ENCODE data around the gene PHF21B. TPM values are rescaled to one million over a fixed set of nuclear protein-coding genes. Genes with fewer than 3 reads are reported as not detected.

Gene PHF21B
- total and polyA plus RNA-seq, 2 of the 8 experiments (the other 6 are each of a cell fraction or from before 2014, with no cell fraction given): 19.3 to 68.1 TPM

DNA sequence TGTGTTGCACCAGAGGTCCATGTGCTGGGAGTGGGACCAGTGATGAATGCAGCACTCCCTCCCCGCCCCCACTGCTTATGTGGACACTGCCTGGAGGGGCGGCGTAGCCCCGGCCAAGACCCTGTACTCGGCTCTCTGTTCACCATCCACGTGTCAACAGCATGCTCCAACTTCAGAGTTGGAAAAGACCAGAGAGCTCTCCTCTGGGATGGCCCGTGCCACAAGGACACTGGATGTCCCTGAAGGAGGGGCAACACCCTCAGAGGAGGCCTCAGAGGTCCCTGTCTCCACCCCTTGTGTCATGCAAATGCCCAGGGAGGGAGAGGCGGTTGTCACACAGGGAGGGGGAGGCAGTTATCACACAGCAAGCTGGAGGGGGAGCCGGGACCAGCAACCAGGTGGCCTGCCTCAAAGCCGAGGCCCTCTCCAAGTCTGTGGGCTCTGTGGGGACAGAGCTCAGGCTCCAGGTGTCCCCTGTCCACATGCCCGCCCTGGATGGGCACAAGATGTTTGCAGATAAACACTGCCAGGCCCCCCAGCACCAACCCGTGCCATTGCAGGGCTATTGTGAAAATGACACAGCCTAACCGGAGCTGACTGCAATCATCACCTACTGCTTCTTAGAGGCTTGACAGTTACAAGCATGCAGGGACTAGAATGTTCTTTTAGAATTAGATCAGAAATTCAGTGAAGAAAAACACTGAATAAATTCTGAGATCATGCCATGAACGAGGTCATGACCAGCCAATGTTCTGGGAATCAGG, 121.1 kb downstream of the PHF21B start:
- Histone ChIP-seq H2AFZ (ENCODE audit: low read length) (no peak overlapping the region), H4K8ac (ENCODE audit: extremely low read depth, insufficient read depth, low read length) (no peak overlapping the region), H3K23ac (ENCODE audit: insufficient read length) (no peak overlapping the region), H3K56ac (replicated peaks; ENCODE audit: insufficient read length, low read depth, low read length) (no peak overlapping the region), H3K4me3 (ENCODE audit: extremely low read depth in 1 of 4, insufficient read depth in 2 of 4, low read depth in 3 of 4, low read length in 4 of 4) (no peak overlapping the region), H4K5ac (ENCODE audit: insufficient read length, low read depth, low read length) (no peak overlapping the region), H2AK5ac (ENCODE audit: low read depth, low read length) (no peak overlapping the region), H2BK120ac (replicated peaks; ENCODE audit: low read depth, low read length) (no peak overlapping the region), H3K4me1 (replicated peaks in 1 of 4; ENCODE audit: control insufficient read depth in 3 of 4, insufficient read depth in 4 of 4, low read length in 3 of 4) (peaks cover 0 to 13% (median 9%) of the 10 kb centered on the region in 4 experiments; a peak in 5 of 7 replicates), H3K9ac (replicated peaks in 1 of 4; ENCODE audit: extremely low read depth in 1 of 4, low read depth in 3 of 4, low read length in 3 of 4) (no peak overlapping the region), H3K79me2 (ENCODE audit: control insufficient read depth in 1 of 2, insufficient read depth in 2 of 2, low read length in 2 of 2) (no peaks in the 10 kb centered on the region), H3K4ac (replicated peaks; ENCODE audit: insufficient read length, low read depth, low read length) (no peak overlapping the region), H2BK12ac (ENCODE audit: low read depth, low read length) (no peak overlapping the region), H4K91ac (replicated peaks; ENCODE audit: insufficient read length, low read length) (no peak overlapping the region), H3K36me3 (ENCODE audit: control insufficient read depth in 2 of 4, insufficient read depth in 4 of 4, low read length in 3 of 4) (peaks cover 10 to 29% (median 20%) of the 10 kb centered on the region in 4 experiments; a peak in 7 of 8 replicates), H2BK5ac (ENCODE audit: low read depth, low read length) (no peak overlapping the region), H3K23me2 (ENCODE audit: low read depth, low read length) (peaks cover 8% of the 10 kb centered on the region; the same call in 1 of the 2 replicates), H3K9me3 (ENCODE audit: insufficient read depth in 2 of 2, low read depth in 1 of 2, low read length in 1 of 2) (no peaks in the 10 kb centered on the region; a peak in 1 of 4 replicates), H2BK15ac (ENCODE audit: low read length) (0 out of 2 replicates have a peak overlapping the region, but pooled peaks have one; percentile 3), H3K4me2 (ENCODE audit: insufficient read depth in 1 of 2, low read depth in 2 of 2, low read length in 2 of 2) (0 out of 4 replicates have a peak overlapping the region, but pooled peaks of 1 of the 2 experiments have one; percentile 6), H4K20me1 (replicated peaks in 1 of 2; ENCODE audit: control insufficient read depth in 1 of 2, insufficient read depth in 2 of 2, low read length in 2 of 2) (peaks cover 0 to 16% of the 10 kb centered on the region in 2 experiments), H3K14ac (ENCODE audit: insufficient read length) (no peak overlapping the region), H3K79me1 (ENCODE audit: low read depth, low read length) (no peaks in the 10 kb centered on the region), H3K18ac (ENCODE audit: extremely low read depth, low read length) (0 out of 2 replicates have a peak overlapping the region, but pooled peaks have one; percentile 7), H3K27ac (ENCODE audit: low read depth, low read length) (no peak overlapping the region), H2BK20ac (ENCODE audit: low read length) (no peak overlapping the region), H3K27me3 (replicated peaks in 1 of 4; ENCODE audit: control insufficient read depth in 3 of 4, extremely low read depth in 1 of 4, insufficient read depth in 3 of 4, low read length in 3 of 4) (no peaks in the 10 kb centered on the region; a peak in 1 of 7 replicates)
- 72% methylated on average over 14 of the region's 14 CpGs; no CpG with 5 or more reads in 1 of the 2 experiments for WGBS, 2 experiments (ENCODE audit: extremely low coverage in 1 of 2, insufficient coverage in 1 of 2, insufficient read length in 1 of 2, insufficient replicate concordance in 2 of 2, low coverage in 1 of 2, low lambda C conversion rate in 2 of 2, missing lambda C conversion rate in 1 of 2)
- DNase-seq (ENCODE audit: low read depth in 1 of 2, low spot score in 2 of 2) (peak in 1 of 2 experiments; percentile 13), FAIRE-seq (no peak)
- TF ChIP-seq SIN3A (conservative IDR thresholded peaks at IDR 0.05 in 1 of 2, IDR thresholded peaks at IDR 0.05 in 1 of 2; ENCODE audit: low read depth in 1 of 2, low read length in 2 of 2) (no peak), HDAC2 (IDR thresholded peaks at IDR 0.05; ENCODE audit: borderline replicate concordance in 1 of 2, low read depth in 2 of 2, low read length in 2 of 2) (no peak), SP2 (IDR thresholded peaks at IDR 0.05; ENCODE audit: low read length) (no peak), HDAC6 (IDR thresholded peaks at IDR 0.05; ENCODE audit: low read depth, low read length) (no peak)
- ChIA-PET CTCF (ENCODE audit: partially characterized antibody) (interaction anchor here (0.5 to 2.4 kb wide), 6 partner anchors 24 to 196 kb away, joined by 3 to 10 read pairs (median 4); no protein-coding TSS in a partner anchor), POLR2A (ENCODE audit: partially characterized antibody) (interaction anchor here (0.6 kb wide), 2 partner anchors 10 to 270 kb away, joined by 3 to 4 read pairs; no protein-coding TSS in a partner anchor)

Data from H1 (cell line).